ENCODE measurements around the gene GTPBP3. TPM values are rescaled to one million over a fixed set of nuclear protein-coding genes. Genes with fewer than 3 reads are reported as not detected.
A peak's percentile ranks its signal among the peaks of the same experiment; 100 is the strongest.

GTPBP3 gene
- polyA plus RNA-seq, 3 donors = 17.4 to 39.2 (median 34.1) TPM

GRCh38 chr19:17327068-17327653 is 10.2 kb upstream of the GTPBP3 start:
- no peak for DNase-seq

- DNase-seq = peak; percentile 80
Measured at GRCh38 chr19:17327654-17328516, 9.5 kb upstream of the GTPBP3 start.

GRCh38 chr19:17328517-17329365 is 8.6 kb upstream of the GTPBP3 start:
- no peak for DNase-seq

GRCh38 chr19:17329366-17330261 is 7.7 kb upstream of the GTPBP3 start:
- no peak for DNase-seq

- DNase-seq = no peak
Measured at GRCh38 chr19:17330262-17331044, 6.9 kb upstream of the GTPBP3 start.

GRCh38 chr19:17331045-17331558 is 6.3 kb upstream of the GTPBP3 start:
- no peak for DNase-seq

- no peak for DNase-seq
Measured at GRCh38 chr19:17332360-17332676, 5.0 kb upstream of the GTPBP3 start.

- DNase-seq = no peak
Measured at GRCh38 chr19:17332677-17333581, 4.4 kb upstream of the GTPBP3 start.

- no peak for DNase-seq
Measured at GRCh38 chr19:17333611-17334413, 3.5 kb upstream of the GTPBP3 start.

- peak; percentile 98 for DNase-seq
Measured at GRCh38 chr19:17334414-17335409, 2.6 kb upstream of the GTPBP3 start, which contains the start of gene ANO8. Gene ANO8, minus strand, starts transcription at chr19:17334855. Its CDS starts 185 bp downstream, at chr19:17334670.

GRCh38 chr19:17335575-17335974 is 1.8 kb upstream of the GTPBP3 start:
- no peak for DNase-seq

GRCh38 chr19:17337675-17338432 is 501 bp downstream of the GTPBP3 start:
- DNase-seq = no peak

- no peak for DNase-seq
Measured at GRCh38 chr19:17338433-17339078, 1.2 kb downstream of the GTPBP3 start.

- DNase-seq = no peak
Measured at GRCh38 chr19:17339088-17339741, 1.9 kb downstream of the GTPBP3 start.

GRCh38 chr19:17340302-17340870 is 3.0 kb downstream of the GTPBP3 start:
- DNase-seq = no peak

All from renal pelvis (tissue), 4 donors.